Measurements from ENCODE around the gene SNX9. TPM values are rescaled to one million over a fixed set of nuclear protein-coding genes. Genes with fewer than 3 reads are reported as not detected.
"Not testable (repeated sequence)": the region's sequence is repeated elsewhere in the genome, so short reads cannot be mapped to it uniquely, and the experiment has no call there.

The SNX9 gene
- total and polyA plus RNA-seq, 10 of the 15 experiments (the other 5 are each of a cell fraction or from before 2014, with no cell fraction given): 0.03 to 2.0 (median 0.37) TPM

- ChIA-PET RAD21 (ENCODE audit: unreplicated experiment) (no interaction called here), CTCF (no interaction called here), POLR2A (no interaction called here), SMC1A (ENCODE audit: uncharacterized antibody, unreplicated experiment) (no interaction called here)
- Histone ChIP-seq H4K20me1 (ENCODE audit: control insufficient read depth, insufficient read depth) (no peaks in the 10 kb centered on the region), H2AFZ (ENCODE audit: control insufficient read depth, low read depth, low read length) (no peak overlapping the region), H3K4me1 (ENCODE audit: control insufficient read depth, insufficient read depth, low read length) (no peaks in the 10 kb centered on the region), H3K4me2 (ENCODE audit: control insufficient read depth, insufficient read depth) (no peak overlapping the region), H3K4me3 (no peak overlapping the region), H3K9ac (ENCODE audit: control insufficient read depth, insufficient read depth, low read length) (no peak overlapping the region), H3K9me3 (replicated peaks; ENCODE audit: control insufficient read depth, insufficient read depth, low read length) (no peaks in the 10 kb centered on the region), H3K36me3 (ENCODE audit: control insufficient read depth in 2 of 2, insufficient read depth in 2 of 2, low read length in 1 of 2) (no peaks in the 10 kb centered on the region), H3K27ac (ENCODE audit: control insufficient read depth, insufficient read depth) (no peak overlapping the region), H3K27me3 (replicated peaks in 1 of 2; ENCODE audit: control insufficient read depth in 2 of 2, insufficient read depth in 2 of 2, low read length in 1 of 2) (no peaks in the 10 kb centered on the region; a peak in 2 of 4 replicates), H3K79me2 (ENCODE audit: control insufficient read depth, insufficient read depth, low read length) (no peaks in the 10 kb centered on the region)
- in situ Hi-C loops (cut with MboI) (no loop called here), intact Hi-C loops (cut with micrococcal nuclease; ENCODE audit: unreplicated experiment) (no loop called here)
- DNase-seq (ENCODE audit: low read depth, low spot score): no peak
- no peak for FAIRE-seq
- TF ChIP-seq POU2F2 (IDR thresholded peaks at IDR 0.05; ENCODE audit: borderline replicate concordance, low read depth, low read length) (no peak), POLR2A (IDR thresholded peaks at IDR 0.05; ENCODE audit: low read depth, low read length) (no peak), BCL11A (IDR thresholded peaks at IDR 0.05; ENCODE audit: low read depth, low read length) (no peak), CHD1 (IDR thresholded peaks at IDR 0.05; ENCODE audit: low read depth, low read length) (no peak), MYC (IDR thresholded peaks at IDR 0.05; ENCODE audit: insufficient read depth, insufficient read length, insufficient replicate concordance, low read length, severe bottlenecking) (no peak), KDM1A (IDR thresholded peaks at IDR 0.05; ENCODE audit: borderline replicate concordance) (no peak), MYB (IDR thresholded peaks at IDR 0.05; ENCODE audit: borderline replicate concordance, low read depth, low read length) (no peak), BACH1 (IDR thresholded peaks at IDR 0.05; ENCODE audit: borderline replicate concordance) (no peak), ZSCAN29 (IDR thresholded peaks at IDR 0.05) (no peak), NR2C2 (IDR thresholded peaks at IDR 0.05; ENCODE audit: borderline replicate concordance, control insufficient read depth, insufficient read length, low read depth) (no peak), EZH2 (IDR thresholded peaks at IDR 0.05; ENCODE audit: borderline replicate concordance, control insufficient read depth, low read depth, low read length) (no peak), RELA (IDR thresholded peaks at IDR 0.05; ENCODE audit: borderline replicate concordance, partially characterized antibody) (no peak), SREBF2 (IDR thresholded peaks at IDR 0.05; ENCODE audit: low read length) (no peak), CHD2 (IDR thresholded peaks at IDR 0.05; ENCODE audit: borderline replicate concordance, low read depth, low read length) (no peak), USF2 (IDR thresholded peaks at IDR 0.05; ENCODE audit: borderline replicate concordance, low read depth, low read length) (no peak), SPI1 (IDR thresholded peaks at IDR 0.05; ENCODE audit: borderline replicate concordance, insufficient read depth, low read depth, low read length) (no peak), SREBF1 (IDR thresholded peaks at IDR 0.05; ENCODE audit: low read length) (no peak), MTA2 (IDR thresholded peaks at IDR 0.05; ENCODE audit: low read depth) (no peak)
- TF ChIP-seq, protein P1, sequence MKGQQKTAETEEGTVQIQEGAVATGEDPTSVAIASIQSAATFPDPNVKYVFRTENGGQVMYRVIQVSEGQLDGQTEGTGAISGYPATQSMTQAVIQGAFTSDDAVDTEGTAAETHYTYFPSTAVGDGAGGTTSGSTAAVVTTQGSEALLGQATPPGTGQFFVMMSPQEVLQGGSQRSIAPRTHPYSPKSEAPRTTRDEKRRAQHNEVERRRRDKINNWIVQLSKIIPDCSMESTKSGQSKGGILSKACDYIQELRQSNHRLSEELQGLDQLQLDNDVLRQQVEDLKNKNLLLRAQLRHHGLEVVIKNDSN (IDR thresholded peaks at IDR 0.05; ENCODE audit: borderline replicate concordance, extremely low read length, insufficient read depth, low read depth, low read length): no peak
- no TSS peak for BruUV-seq (replicated peaks)
- ATAC-seq: no peak
- WGBS (ENCODE audit: insufficient coverage, insufficient replicate concordance, low lambda C conversion rate, missing lambda C conversion rate): 60% methylated on average over 8 of the region's 8 CpGs
These were observed 144.4 kb downstream of the SNX9 start for GRCh38 chr6:157967486-157967885.

- FAIRE-seq; H3K79me2 ChIP-seq (ENCODE audit: control insufficient read depth, insufficient read depth, low read length): not testable (repeated sequence)
These were observed 149.1 kb downstream of the SNX9 start for GRCh38 chr6:157972177-157972576.

More at GRCh38 chr6:157972177-157972576, 149.1 kb downstream of the SNX9 start:
- H4K20me1 ChIP-seq (ENCODE audit: control insufficient read depth, insufficient read depth); H3K9me3 ChIP-seq (replicated peaks; ENCODE audit: control insufficient read depth, insufficient read depth, low read length); H3K4me2 ChIP-seq (ENCODE audit: control insufficient read depth, insufficient read depth); H3K36me3 ChIP-seq (ENCODE audit: control insufficient read depth in 2 of 2, insufficient read depth in 2 of 2, low read length in 1 of 2); POLR2A ChIA-PET; H3K27me3 ChIP-seq (replicated peaks in 1 of 2; ENCODE audit: control insufficient read depth in 2 of 2, insufficient read depth in 2 of 2, low read length in 1 of 2); intact Hi-C loops (cut with micrococcal nuclease; ENCODE audit: unreplicated experiment); RAD21 ChIA-PET (ENCODE audit: unreplicated experiment); H3K4me3 ChIP-seq; H3K27ac ChIP-seq (ENCODE audit: control insufficient read depth, insufficient read depth); H2AFZ ChIP-seq (ENCODE audit: control insufficient read depth, low read depth, low read length); H3K9ac ChIP-seq (ENCODE audit: control insufficient read depth, insufficient read depth, low read length); H3K4me1 ChIP-seq (ENCODE audit: control insufficient read depth, insufficient read depth, low read length); CTCF ChIA-PET; SMC1A ChIA-PET (ENCODE audit: uncharacterized antibody, unreplicated experiment); in situ Hi-C loops (cut with MboI); DNase-seq (ENCODE audit: low read depth, low spot score); ATAC-seq; BruUV-seq (replicated peaks): not testable (repeated sequence)
- 64% methylated on average over 3 of the region's 3 CpGs for WGBS (ENCODE audit: insufficient coverage, insufficient replicate concordance, low lambda C conversion rate, missing lambda C conversion rate)
